NOMO-1 (cell line): ENCODE measurements around the gene KIF1A.

Source experiments
- DNase-seq, 2 experiments: peaks; one replicate each; lab custom pipeline; 2025; ENCODE audit not compliant: unreplicated experiment in 2 of 2; lab: John Stamatoyannopoulos, UW

Gene KIF1A

DNA sequence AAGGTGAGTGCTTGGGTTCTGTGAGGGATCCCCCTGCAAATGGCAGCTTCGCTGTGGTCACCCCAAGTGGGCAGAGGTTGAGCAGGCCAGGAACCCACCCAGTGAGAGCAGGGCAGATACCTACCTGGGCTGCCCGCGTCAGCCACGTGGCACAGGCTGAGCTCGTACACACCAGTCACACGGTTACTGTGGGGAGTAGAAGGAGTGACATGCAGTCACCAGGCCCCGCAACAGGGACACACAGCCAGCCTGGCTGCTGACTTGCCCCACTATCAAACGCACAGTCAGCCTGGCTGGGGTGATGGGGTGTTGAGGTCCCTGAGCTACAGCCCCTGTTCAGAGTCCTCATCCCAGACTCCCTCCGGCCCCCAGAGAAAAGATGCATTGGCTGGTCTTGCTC, 96.2 kb downstream of the KIF1A start:
- no peak for DNase-seq

DNA sequence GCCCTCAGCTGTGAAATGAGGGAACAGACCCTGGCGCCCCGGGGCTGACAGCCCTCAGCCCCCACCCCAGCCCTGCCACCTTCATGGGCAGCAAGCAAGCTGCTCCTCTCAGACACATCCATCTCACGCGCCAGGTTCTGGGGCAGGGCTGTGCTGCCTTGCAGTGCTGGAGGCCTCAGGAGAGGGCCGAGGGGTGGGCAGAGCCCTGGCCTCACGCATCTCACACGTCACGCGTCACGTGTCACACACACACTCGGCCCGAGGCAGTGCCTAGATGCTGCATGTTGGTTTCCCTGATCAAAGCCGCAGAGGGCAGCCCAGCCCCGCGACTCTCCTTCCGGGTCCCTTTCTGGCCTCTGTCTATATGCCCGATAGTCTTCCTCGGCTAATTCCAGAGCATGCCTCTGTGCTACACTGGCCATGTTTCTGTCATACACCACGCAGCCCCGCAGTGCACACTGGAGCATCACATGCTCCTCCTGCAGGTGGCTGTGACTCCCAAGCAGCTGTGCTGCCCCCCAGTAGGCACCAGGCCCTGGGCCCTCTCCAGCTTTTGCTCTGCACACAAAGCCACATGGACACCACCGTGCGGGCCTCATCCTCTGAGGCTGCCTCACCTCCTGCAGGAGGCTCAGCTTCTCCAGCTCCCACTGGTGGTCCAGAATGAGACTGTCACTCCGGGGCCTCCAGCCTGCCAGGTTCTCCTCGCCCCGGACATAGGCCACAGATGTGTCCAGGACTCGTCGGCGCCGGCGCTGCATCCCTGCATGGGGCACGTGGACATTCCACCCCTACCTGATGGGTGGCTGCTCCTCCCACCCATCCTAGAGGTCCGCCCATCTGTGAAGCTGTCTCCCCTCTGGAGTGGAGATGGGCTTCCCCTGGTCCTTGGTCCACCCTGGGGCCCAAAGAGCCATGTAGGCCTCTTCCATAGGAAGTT, 97.0 kb downstream of the KIF1A start:
- DNase-seq = no peak

DNA sequence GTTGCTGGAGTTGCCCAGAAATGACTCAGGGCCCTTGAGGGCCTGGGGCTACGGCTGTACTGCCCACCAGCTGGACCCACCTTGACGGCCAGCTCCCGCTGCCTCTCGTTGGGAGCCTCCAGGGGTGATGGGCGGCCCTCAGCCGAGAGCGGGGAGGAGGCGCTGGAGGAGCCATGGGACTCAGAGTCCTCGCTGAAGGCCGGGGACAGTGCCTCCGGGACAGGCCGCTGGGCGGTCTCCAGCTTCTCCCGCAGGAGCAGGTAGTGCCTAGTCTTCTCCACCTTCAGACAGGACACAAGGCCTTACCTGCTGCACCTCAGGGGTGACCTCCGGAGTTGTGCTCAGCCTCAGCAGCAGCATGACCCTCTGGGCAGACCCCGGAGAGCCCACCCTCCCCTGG, 97.6 kb downstream of the KIF1A start:
- no peak for DNase-seq

DNA sequence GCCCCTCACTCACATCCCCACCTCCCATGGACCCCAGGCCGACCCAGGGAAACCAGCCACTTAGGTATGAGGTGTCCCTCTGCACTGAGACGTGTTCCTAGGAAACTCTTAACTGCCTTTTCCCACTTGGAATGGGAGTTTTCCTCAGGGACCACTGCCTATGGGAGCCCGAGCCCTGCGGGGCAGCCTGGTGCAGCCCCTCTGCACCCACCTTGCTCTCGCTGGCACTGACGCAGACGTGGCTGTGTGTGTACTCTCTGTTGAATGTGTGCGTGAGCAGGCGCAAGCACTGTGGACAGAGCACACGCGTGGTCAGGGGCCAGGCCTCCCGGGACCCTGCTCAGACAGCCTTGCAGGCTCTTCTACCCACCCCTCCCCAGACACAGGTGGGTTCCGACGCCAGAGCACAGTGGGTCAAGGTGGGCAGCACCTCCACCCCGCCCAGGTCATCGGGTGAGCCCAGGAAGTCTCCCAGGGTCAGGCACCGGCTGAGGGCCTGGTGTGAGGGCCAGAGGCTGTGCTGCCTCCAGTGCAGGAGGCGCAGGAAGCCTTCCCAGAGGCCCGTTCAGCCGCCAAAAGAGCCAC, 98.3 kb downstream of the KIF1A start:
- DNase-seq = no peak

DNA sequence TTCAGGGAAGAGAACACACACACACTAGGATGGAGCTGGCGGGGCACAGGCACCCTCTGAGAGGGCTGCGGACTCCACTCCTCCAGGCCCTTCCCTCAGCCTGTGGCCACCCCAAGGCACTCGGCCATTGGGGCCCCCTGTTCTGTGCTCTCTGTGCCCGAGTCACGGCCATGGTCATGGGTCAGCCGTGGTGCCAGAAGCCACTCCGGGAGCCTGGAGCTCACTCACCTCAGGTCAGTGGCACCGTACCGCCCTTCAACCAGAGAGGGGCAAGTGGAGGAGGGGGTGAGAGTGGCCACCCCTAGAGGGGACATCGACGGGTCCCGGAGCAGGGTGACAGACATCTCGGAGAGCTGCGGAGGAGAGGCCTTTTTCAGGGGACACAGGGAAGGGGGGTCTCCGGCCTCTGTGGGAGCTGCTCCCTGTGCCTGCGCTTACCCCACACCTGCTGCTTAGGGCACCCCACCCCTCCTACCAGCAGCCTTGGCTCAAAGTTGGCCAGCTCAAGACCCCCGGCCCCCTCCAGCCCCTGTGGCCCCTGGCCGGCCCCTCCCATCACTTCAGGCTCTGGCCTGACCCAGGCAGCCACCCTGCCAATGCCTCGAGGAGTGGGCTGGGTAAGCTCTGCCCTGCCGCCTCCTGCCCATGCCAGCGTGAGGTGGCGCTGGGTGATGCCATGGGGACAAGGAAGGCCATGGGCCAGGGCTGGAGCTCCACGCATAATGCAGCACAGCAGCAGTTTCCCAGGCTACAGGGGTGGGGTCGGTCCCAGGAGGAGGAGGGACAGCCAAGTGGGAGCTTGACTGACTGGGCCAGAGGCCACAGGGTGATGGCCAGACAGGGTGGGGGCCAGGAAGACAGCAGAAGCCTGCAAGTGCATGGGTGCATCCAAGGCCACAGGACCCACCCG, 99.1 kb downstream of the KIF1A start:
- no peak for DNase-seq

DNA sequence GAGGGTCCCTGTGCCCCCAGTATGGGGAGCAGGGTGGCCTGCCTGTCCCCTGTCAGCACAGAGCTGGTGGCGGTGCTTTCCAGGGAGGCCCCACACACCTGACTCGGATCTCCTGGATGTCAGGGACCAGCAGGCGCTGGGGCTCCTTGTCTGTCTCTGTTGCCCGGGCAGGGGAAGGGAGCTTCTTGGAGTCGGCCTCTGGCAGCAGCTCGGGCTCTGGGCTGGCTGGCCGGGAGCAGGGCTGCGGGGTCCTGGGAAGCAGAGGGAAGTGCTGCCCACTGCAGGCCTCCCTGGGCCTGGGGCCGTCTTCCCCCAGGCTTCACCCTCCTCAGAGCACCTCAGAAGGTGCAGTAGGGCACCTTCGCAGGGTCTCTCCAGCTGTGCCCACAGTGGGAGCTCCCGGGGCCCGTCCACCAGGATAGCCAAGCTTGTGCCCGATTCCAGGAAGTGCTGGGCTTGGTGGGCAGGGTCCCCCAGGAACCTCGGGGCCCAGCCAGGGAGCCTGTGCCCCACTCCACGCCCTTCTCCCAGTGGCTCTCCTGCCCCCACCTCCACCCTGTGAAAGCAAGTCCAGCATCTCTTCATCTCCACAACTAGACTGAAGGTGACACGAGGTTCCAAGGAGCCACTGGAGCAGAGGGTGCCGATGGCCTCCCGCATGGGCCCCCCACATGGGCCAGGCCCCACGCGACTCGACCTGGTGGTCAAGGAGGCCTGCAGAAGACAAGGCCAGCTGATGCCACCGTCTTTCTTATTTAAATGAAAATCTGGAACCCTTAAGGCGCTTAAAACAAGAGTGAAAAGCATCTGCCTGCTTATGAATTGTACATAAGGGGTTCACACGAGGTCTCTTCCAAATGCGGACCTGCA, 100.1 kb downstream of the KIF1A start:
- no peak for DNase-seq

DNA sequence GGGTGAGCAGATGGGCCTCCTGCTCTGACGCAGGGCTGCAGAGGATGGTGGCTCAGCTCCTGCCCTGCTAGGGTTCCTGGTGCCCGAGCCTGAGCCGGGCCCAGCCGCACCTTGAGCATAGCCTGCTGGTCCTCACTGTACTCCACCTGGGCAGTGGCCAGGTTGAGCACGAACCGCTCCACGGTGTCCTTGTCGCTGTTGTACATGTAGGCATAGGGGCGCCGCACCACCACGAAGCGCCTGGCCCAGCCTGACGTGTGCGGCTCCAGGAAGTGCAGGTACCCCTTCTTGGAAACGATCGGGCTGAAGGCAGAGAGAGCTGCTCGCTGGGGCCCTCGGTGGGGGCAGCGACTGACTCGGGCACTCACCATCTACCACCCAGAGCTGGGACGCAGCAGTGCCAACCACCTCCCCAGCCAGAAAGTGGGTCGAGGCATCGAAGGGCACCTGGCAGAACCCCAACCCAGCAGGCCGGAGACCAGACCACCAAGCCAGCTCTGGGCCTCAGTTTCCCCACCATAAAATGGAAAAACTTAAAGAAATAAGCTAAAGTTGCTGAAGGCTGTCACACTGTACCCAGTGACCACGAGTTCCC, 101.0 kb downstream of the KIF1A start:
- no peak for DNase-seq

DNA sequence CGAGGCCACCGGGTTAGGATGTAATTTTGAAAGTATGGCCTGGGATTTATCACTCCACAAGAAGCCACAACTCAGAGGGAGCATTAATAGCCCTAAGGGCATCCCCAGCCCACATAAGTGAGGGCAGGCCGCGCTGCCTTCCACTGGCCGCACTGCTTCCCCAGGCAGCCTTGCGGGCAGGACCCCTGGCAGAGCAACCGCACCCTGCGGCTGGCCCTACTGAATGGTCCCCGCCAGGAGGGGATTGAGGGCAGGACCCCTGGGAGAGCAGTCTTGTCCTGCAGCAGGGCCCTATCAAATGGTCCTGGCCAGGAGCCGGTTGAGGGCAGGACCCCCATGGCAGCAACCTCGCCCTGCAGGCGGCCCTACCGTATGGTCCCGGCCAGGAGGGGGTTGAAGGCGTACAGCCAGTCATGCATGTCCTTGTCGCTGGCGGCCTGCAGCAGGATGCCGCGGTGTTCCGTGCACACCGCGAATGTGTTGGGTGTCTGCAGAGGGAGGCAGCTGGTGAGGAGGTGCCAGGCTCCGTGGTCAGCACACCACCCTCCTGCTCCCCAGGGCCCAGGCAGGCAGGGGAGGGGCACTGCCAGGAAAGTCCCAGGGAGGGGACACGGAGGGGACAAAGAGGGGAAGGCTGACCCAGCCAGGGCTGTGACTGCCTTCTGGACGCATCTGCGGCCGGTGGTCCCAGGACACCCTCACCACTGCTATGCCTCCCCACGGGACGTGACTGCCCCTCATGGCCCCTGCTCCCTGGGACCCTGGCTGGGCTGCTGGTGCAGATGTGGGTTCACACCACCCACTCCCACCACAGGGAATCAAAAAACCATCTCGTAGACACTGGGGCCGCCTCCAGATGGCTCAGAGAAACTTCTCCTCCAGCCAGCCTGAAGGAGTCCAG, 102.1 kb downstream of the KIF1A start:
- no peak for DNase-seq

DNA sequence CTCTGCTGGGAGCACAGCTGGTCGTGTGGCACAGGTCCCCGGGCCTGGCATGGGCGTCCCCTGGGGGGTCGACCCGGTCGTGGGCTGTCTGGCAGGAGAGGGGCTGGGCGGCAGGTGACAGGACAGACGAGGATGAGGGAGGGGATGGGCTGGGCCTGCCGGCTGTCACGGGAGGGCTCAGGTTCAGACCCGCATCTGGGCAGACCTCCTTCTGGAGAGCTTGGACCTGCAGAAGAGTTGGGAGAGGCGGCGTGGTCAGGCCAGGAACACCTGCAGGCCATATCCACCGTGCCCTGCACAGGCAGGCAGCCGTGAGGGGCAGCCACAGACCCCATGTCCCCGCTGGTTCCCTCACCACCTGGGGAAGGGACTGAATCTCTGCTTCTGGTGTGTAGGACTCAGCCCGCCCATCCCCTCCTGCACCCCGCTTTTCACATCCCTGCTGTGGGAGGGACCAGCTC, 102.8 kb downstream of the KIF1A start:
- no peak for DNase-seq

DNA sequence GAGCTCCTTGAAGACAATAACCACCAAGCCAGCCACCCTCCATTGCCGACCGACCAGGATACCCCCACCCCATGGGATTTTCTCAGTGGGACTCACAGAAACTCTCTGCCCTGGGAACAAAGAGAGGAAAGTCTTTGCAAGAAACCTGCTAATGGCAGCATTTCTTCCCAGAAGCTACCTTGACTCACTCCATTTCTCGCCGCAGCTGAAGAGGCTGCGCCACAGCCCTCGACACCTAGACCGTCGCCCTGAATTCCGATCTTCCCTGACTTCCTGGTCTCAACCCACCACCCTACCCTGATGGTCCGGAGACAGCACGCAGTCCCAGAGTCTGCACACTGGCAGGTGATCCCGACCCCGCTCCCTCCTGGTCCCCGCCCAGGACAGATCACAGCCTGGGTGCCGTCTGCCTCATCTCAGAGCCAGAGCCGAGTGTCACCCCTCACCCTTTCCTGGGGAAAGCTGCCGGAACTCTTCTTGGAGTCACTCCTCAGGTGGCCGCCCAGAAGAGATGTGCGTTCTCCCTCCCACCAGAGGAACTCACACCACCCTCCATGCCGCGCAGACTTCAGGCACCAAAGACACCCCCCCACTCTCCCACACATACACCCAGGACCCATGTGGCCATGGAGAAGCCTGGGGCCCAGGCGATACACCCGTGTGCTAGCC, 103.8 kb downstream of the KIF1A start:
- DNase-seq = no peak

DNA sequence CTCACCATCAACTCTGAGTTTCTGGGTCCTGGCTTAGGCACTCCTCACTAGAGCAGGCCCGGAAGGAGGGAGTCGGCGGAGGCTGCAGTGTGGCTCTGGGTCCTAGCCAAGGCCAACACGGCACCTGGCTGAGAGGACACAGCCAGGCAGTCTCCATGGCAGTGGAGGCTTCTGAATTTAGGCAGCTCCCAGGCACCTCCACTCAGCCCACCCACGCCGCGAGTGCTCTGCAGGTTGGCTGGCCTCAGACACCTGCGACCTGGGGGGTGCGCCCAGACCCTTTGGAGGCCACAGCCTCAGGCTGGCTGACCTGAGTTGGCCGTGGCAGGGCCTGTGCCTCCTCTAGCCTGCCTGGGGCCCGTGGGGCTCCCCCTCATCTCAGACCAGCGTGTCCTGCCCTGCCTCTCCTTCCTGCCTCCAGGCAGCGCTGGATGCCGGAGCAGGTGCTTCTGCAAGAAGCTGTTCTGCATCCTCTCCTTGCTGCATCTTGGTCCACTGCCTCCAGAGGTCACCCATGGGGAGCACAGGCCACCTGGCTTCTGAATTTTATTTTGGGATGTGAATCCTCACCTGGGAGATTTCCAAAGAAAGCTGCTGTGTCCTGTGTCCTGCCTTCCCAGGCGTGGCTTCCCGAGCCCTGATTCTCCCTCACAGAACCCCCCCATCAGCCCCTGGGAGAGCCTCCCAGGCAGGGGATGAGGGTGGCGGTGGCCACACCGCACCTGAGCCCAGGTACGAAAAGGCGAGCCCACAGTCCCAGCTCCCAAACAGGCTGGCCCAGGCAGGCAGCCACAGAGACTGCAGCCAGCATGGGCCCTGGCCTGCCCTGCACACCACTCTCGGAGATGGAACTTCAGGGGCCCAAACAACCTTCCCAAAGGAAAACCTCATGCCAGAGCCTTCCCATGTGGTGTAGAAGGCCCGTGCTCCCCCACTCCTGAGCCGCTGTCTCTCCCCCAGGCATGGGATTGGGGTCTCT, 105.0 kb downstream of the KIF1A start:
- no peak for DNase-seq

DNA sequence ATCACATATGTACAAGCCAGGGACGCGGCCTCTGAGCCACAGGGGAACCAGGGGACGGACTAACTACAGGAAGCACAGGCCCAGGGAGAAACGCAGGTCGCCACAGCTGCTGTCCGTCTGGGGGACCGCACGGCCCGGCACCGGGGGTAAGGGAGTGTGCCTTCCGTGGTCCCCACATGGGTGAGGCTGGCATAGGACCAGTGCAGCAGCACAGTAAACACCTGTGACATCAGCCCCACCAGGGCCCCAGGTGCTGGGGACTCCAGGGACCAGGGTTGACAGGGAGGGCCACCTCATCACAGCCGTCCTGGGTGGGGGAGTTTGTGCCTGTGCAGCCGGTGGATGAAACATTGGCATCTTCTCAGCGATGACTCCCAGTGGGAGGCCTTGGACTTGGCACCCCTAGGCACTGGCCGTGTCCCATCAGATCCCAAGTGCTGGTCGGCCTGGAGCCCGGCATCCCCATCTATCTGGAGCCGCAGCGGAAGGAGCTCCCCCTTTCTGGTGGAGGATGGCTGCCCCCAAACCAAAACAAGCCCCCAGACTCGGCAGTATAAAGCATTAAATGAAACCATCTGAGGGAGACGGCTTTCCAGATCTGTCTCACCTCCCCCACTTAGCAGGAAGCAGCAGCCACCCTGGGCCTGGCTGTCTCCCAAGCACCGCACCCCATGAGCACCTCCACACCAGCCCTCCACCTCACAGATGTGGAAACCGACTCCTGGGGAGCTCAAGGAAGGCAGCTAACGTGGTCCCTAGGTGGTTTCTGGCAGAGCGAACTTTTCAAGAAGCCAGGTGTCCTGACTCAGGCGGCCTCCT, 105.9 kb downstream of the KIF1A start:
- DNase-seq = no peak

DNA sequence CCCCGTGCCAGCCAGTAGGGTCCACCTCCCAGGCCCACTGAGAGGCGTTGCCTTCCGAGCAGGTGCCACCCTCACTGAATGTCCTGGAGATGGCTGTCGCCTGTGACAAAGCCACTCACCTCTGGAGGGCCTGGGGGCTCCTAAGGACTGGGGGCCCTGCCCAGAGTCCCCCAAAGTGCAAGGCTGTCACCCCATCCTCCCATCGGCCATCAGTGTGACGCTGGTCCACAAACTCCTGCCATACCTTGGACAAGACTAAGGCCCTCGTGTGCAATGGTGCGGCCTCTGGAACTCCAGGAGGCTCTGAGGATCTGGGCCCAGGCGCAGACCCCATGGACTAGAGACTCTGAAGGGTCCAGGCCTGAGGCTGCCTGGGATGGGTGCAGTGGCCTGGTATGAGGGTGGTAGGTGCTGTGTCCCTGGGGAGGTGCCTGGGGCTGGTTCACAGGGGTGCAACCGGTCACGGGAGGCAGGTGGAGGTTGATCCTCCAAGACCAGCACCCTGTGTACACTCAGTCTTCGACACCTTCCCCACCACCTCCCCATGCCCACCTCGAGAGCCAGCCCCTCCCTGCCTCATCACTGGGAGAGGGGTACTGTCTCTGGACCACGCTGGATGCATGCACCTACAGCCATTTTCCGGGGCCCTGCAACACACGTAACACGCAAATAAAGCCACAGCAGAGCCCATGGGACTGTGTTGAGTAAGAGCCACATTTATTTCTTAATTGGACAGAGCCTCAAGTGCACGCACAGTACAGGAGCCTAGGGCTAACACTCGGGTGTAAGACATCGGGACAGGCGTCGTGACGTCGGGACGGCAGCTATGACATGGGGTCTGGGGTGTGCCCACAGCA, 106.7 kb downstream of the KIF1A start:
- DNase-seq = no peak

DNA sequence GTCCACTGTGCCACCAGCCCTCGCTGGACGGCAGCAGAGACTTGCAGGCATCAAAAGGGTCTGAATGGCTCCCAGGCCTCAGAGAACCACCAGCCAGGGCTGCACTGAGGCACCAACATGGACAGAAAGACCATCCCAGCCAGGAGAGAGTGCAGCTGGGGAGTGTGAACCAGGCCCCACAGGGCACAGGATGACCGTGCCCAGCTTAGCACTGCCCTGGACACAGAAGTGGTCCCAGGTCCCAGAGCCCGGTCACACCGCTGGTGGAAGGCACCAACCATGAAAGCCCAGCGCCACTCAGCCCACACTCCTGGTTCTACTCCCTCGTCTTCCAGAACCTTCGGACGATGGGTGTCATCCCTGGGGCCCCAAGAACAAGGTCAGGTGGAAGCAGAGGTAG, 107.9 kb downstream of the KIF1A start:
- no peak for DNase-seq

DNA sequence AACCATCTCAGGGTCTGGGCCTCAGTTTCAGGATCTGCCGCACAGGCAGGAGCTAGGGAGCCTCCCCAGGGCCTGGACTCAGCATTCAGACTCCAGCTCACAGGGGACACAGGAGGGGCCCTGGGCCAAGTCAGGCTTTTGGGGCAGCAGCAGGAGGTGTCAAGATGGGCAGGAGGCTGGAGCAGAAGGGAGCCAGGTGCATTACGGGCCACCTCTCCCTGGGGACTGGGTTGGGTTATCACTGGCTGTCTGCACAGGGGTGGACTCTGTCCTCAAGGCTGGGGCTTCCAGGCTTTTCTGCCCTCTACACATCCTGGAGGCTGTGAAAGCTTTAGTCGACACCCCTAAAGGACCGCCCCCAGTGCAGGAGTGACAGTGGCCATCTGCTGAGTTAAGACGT, 108.3 kb downstream of the KIF1A start:
- DNase-seq = no peak
